DND-41 (cell line): ENCODE results near the gene SPACDR.
"Not testable (repeated sequence)": the region's sequence is repeated elsewhere in the genome, so short reads cannot be mapped to it uniquely, and the experiment has no call there.

Experiments
- ATAC-seq: fragments of 200-7000 bp; cut with Tn5 transposase; 3 replicates; pipeline ENCODE4 v1.9.1; 2021; ENCODE audit warnings: low read depth; ENCODE audit not compliant: insufficient read depth
- DNase-seq: peaks from one replicate; pipeline ENCODE4 v3.0.0-alpha.2; 2020
- H2AFZ ChIP-seq: 2 replicates; pipeline ENCODE4 v1.6.0; 2012; ENCODE audit warnings: low read depth, low read length
- H3K27ac ChIP-seq: 2 replicates; pipeline ENCODE4 v1.5.1; 2012; ENCODE audit warnings: low read length, inconsistent platforms
- H3K27me3 ChIP-seq: fragments of 200-600 bp; sonication (generic); 2 replicates; pipeline ENCODE4 v1.6.0; 2012; ENCODE audit warnings: low read length, mild to moderate bottlenecking, inconsistent platforms; ENCODE audit not compliant: insufficient read depth, poor library complexity
- H3K36me3 ChIP-seq: 2 replicates; pipeline ENCODE4 v1.5.1; 2012; ENCODE audit warnings: low read length, inconsistent platforms; ENCODE audit not compliant: insufficient read depth
- H3K4me1 ChIP-seq: 2 replicates; pipeline ENCODE4 v1.5.1; 2012; ENCODE audit warnings: mild to moderate bottlenecking, low read length; ENCODE audit not compliant: insufficient read depth
- H3K4me2 ChIP-seq: 2 replicates; pipeline ENCODE4 v1.6.0; 2012; ENCODE audit warnings: mild to moderate bottlenecking, moderate library complexity, low read length, inconsistent platforms; ENCODE audit not compliant: insufficient read depth
- H3K4me3 ChIP-seq, 2 experiments: fragments of 200-600 bp in 1 of 2; shearing (Covaris generic) in 1 of 2; 2 replicates each; pipeline ENCODE4 v1.5.1; 2012 to 2016; ENCODE audit warnings: inconsistent platforms in 2 of 2, low read length in 2 of 2, mild to moderate bottlenecking in 2 of 2, low read depth in 1 of 2, moderate library complexity in 1 of 2
- H3K79me2 ChIP-seq: 2 replicates; pipeline ENCODE4 v1.6.0; 2012; ENCODE audit warnings: low read length, inconsistent platforms; ENCODE audit not compliant: insufficient read depth
- H3K9ac ChIP-seq: 2 replicates; pipeline ENCODE4 v1.6.0; 2012; ENCODE audit warnings: low read depth, mild to moderate bottlenecking, inconsistent platforms, low read length, moderate library complexity
- H3K9me3 ChIP-seq: 2 replicates; pipeline ENCODE4 v1.5.1; 2012; ENCODE audit warnings: low read length, moderate library complexity, mild to moderate bottlenecking, inconsistent platforms; ENCODE audit not compliant: insufficient read depth, severe bottlenecking
- H4K20me1 ChIP-seq: 2 replicates; pipeline ENCODE4 v1.6.0; 2012; ENCODE audit warnings: low read length; ENCODE audit not compliant: insufficient read depth
- EZH2 ChIP-seq: IDR thresholded peaks from 3 replicates; pipeline ENCODE4 v1.6.1; 2012; ENCODE audit warnings: borderline replicate concordance, low read depth, mild to moderate bottlenecking, moderate library complexity, low read length, inconsistent platforms; ENCODE audit not compliant: severe bottlenecking
- TF ChIP-seq, protein P1 (sequence below): IDR thresholded peaks from 2 replicates; pipeline ENCODE4 v1.5.1; 2012; ENCODE audit warnings: borderline replicate concordance, low read length, moderate library complexity, mild to moderate bottlenecking; ENCODE audit not compliant: poor library complexity, severe bottlenecking; ENCODE audit errors: extremely low read depth

The SPACDR gene

GRCh38 chr7:100455206-100455605, 8.9 kb downstream of the SPACDR start:
- no peak for TF ChIP-seq EZH2
- TF ChIP-seq, protein P1, sequence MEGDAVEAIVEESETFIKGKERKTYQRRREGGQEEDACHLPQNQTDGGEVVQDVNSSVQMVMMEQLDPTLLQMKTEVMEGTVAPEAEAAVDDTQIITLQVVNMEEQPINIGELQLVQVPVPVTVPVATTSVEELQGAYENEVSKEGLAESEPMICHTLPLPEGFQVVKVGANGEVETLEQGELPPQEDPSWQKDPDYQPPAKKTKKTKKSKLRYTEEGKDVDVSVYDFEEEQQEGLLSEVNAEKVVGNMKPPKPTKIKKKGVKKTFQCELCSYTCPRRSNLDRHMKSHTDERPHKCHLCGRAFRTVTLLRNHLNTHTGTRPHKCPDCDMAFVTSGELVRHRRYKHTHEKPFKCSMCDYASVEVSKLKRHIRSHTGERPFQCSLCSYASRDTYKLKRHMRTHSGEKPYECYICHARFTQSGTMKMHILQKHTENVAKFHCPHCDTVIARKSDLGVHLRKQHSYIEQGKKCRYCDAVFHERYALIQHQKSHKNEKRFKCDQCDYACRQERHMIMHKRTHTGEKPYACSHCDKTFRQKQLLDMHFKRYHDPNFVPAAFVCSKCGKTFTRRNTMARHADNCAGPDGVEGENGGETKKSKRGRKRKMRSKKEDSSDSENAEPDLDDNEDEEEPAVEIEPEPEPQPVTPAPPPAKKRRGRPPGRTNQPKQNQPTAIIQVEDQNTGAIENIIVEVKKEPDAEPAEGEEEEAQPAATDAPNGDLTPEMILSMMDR = no peak
- ATAC-seq (no peak), DNase-seq (no peak)
- Histone ChIP-seq H3K27ac (no peak overlapping the region; the same call in 1 of the 2 replicates), H3K4me2 (no peak overlapping the region), H3K9ac (no peak overlapping the region), H3K36me3 (no peaks in the 10 kb centered on the region), H3K79me2 (no peaks in the 10 kb centered on the region), H3K4me3 (no peak overlapping the region), H3K27me3 (no peaks in the 10 kb centered on the region), H2AFZ (no peak overlapping the region), H4K20me1 (no peaks in the 10 kb centered on the region), H3K4me1 (peaks cover 24% of the 10 kb centered on the region), H3K9me3 (no peaks in the 10 kb centered on the region)

- H3K9ac ChIP-seq = not testable (repeated sequence)
Measured at GRCh38 chr7:100453854-100454253, 10.2 kb downstream of the SPACDR start.

GRCh38 chr7:100452513-100452912, 11.5 kb downstream of the SPACDR start:
- TF ChIP-seq EZH2 = no peak
- TF ChIP-seq, protein P1 = no peak
- H3K4me1 ChIP-seq = peaks cover 27% of the 10 kb centered on the region
- no peak for ATAC-seq

More at GRCh38 chr7:100453854-100454253, 10.2 kb downstream of the SPACDR start:
- not testable (repeated sequence) for H3K9me3 ChIP-seq, H4K20me1 ChIP-seq, H3K27me3 ChIP-seq, H3K4me3 ChIP-seq, H3K4me2 ChIP-seq, DNase-seq, H3K27ac ChIP-seq, H3K79me2 ChIP-seq, H3K36me3 ChIP-seq, H2AFZ ChIP-seq, ATAC-seq
- H3K4me1 ChIP-seq = peaks cover 27% of the 10 kb centered on the region

GRCh38 chr7:100449190-100449795, 14.8 kb downstream of the SPACDR start:
- no peaks in the 10 kb centered on the region for H3K36me3 ChIP-seq
- H3K9ac ChIP-seq = no peak overlapping the region
- no peaks in the 10 kb centered on the region for H3K27me3 ChIP-seq
- H2AFZ ChIP-seq = no peak overlapping the region
- TF ChIP-seq, protein P1 = no peak
- TF ChIP-seq EZH2 = no peak
- H3K4me2 ChIP-seq = no peak overlapping the region
- no peaks in the 10 kb centered on the region for H4K20me1 ChIP-seq
- ATAC-seq (no peak), DNase-seq (no peak)
- no peaks in the 10 kb centered on the region for H3K79me2 ChIP-seq
- no peak overlapping the region; the same call in 1 of the 2 replicates for H3K27ac ChIP-seq
- no peaks in the 10 kb centered on the region for H3K9me3 ChIP-seq
- H3K4me3 ChIP-seq = no peak overlapping the region
- peaks cover 40% of the 10 kb centered on the region for H3K4me1 ChIP-seq

More at GRCh38 chr7:100452513-100452912, 11.5 kb downstream of the SPACDR start:
- Histone ChIP-seq H3K36me3 (no peaks in the 10 kb centered on the region), H4K20me1 (no peaks in the 10 kb centered on the region), H3K9me3 (no peaks in the 10 kb centered on the region), H3K4me2 (no peak overlapping the region), H3K79me2 (no peaks in the 10 kb centered on the region), H3K27me3 (no peaks in the 10 kb centered on the region), H3K4me3 (no peak overlapping the region), H3K9ac (no peak overlapping the region), H2AFZ (no peak overlapping the region), H3K27ac (no peak overlapping the region)
- DNase-seq = no peak

- not testable (repeated sequence) for H3K9me3 ChIP-seq, H3K9ac ChIP-seq, H3K79me2 ChIP-seq, H3K36me3 ChIP-seq, H3K4me3 ChIP-seq, ATAC-seq, H2AFZ ChIP-seq, H4K20me1 ChIP-seq, H3K27me3 ChIP-seq, H3K27ac ChIP-seq, DNase-seq, H3K4me2 ChIP-seq
- peaks cover 39% of the 10 kb centered on the region for H3K4me1 ChIP-seq
Measured at GRCh38 chr7:100447363-100447762, 16.7 kb downstream of the SPACDR start.
